ENCODE results near the gene TMEM44. TPM values are rescaled to one million over a fixed set of nuclear protein-coding genes. Genes with fewer than 3 reads are reported as not detected.
A peak's percentile ranks its signal among the peaks of the same experiment; 100 is the strongest.

TMEM44 gene
- total and polyA plus RNA-seq, 2 of the 4 experiments (the other 2 are of a cell fraction), result 9.7 to 24.2 TPM

DNA sequence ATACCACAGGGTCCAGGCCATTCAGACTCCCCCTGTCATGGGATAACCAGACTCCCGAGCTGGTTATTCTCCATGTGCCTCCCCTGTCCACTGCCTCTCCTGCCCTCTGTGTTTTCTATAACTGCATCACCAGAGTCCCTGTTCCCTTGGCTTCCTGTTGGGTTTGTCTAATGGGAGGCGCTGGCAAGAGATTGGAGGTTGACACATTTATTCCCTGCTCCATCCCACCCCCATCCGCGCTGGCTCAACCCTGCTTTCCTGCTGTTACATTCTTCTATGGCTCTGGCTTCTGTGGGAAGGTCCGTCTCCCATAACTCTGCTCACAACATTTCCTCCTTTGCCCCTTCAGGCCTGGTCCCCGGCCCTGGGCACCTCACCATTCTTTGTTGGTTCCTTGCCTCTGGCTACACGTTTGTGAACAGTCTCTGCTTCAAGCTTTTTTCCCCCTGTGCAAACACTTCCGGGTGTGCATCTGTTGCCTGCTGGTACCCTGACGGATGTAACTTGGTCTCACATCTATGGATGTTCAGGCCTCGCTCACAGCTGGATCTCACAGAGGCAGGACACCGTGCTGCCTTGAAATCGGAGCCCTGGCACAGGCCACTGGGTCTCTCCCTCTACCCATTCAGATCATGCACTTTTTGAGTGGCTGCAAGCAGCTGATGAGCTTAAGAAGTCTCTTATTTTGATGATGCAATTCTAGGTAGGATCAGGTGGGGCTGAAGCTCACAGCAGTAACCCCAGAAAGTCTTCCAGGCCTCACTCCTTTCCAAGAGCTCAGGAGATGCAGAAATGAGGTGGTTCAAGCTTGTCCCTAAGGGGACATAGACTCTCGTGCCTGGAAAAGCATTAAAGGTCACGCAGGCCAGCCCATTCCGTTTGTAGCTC is 77.8 kb downstream of the TMEM44 start:
- Histone ChIP-seq H4K20me1 (ENCODE audit: insufficient read depth, low read length) (no peaks in the 10 kb centered on the region), H3K4me3 (ENCODE audit: insufficient read depth, low read depth, low read length) (no peak overlapping the region), H3K27me3 (ENCODE audit: control insufficient read depth, insufficient read depth, low read length) (no peaks in the 10 kb centered on the region), H2BK15ac (ENCODE audit: low read depth, low read length) (peak overlapping the region; percentile 51; the same call in 2 of the 3 replicates), H2BK5ac (ENCODE audit: low read depth, low read length, poor library complexity, severe bottlenecking) (no peak overlapping the region), H4K5ac (ENCODE audit: low read depth, low read length) (no peak overlapping the region), H3K4me1 (ENCODE audit: control insufficient read depth, insufficient read depth, low read length) (peaks cover 14% of the 10 kb centered on the region), H3K79me1 (ENCODE audit: low read depth in 1 of 2, low read length in 2 of 2) (no peaks in the 10 kb centered on the region), H2BK120ac (ENCODE audit: low read depth, low read length) (peak overlapping the region; percentile 50), H3K4me2 (ENCODE audit: low read depth, low read length) (no peak overlapping the region), H3K9ac (ENCODE audit: low read depth, low read length) (no peak overlapping the region), H2AK9ac (replicated peaks; ENCODE audit: low read depth, low read length, poor library complexity) (no peak overlapping the region), H3K36me3 (ENCODE audit: control insufficient read depth, insufficient read depth, low read length) (no peaks in the 10 kb centered on the region), H3K56ac (ENCODE audit: extremely low read depth, insufficient read depth, low read length) (no peak overlapping the region), H3K18ac (ENCODE audit: low read depth, low read length) (no peak overlapping the region), H3K9me1 (ENCODE audit: insufficient read depth, low read length) (peaks cover 14% of the 10 kb centered on the region; the same call in 1 of the 2 replicates), H2BK20ac (ENCODE audit: low read depth, low read length) (peak overlapping the region; percentile 61; the same call in 1 of the 2 replicates), H3K27ac (ENCODE audit: insufficient read depth, low read length) (no peak overlapping the region), H3K4ac (ENCODE audit: low read depth, low read length) (peak overlapping the region; percentile 82), H3K23ac (ENCODE audit: low read depth, low read length) (no peak overlapping the region), H4K8ac (ENCODE audit: low read depth in 2 of 2, low read length in 2 of 2) (peak overlapping the region; percentile 66 to 82; a peak in 3 of 4 replicates), H3K9me3 (ENCODE audit: control insufficient read depth, insufficient read depth, low read length) (no peaks in the 10 kb centered on the region), H4K91ac (ENCODE audit: insufficient read depth, low read depth, low read length) (peak overlapping the region; percentile 68), H3K14ac (replicated peaks; ENCODE audit: low read depth, low read length) (0 out of 2 replicates have a peak overlapping the region, but pooled peaks have one; percentile 16), H2AFZ (replicated peaks; ENCODE audit: low read length, poor library complexity) (no peak overlapping the region), H2AK5ac (ENCODE audit: low read depth, low read length) (peak overlapping the region; percentile 74)
- ATAC-seq (ENCODE audit: low read depth) (no peak), DNase-seq (no peak)
- 89% methylated on average over 7 of the region's 15 CpGs; no CpG with 5 or more reads in 1 of the 2 experiments for WGBS, 2 experiments (ENCODE audit: extremely low coverage in 2 of 2, insufficient read length in 1 of 2)
- intact Hi-C loops (cut with micrococcal nuclease), result no loop called here
- TF ChIP-seq CEBPB (IDR thresholded peaks at IDR 0.05; ENCODE audit: low read depth, low read length), result peak; percentile 17; the same call in 1 of the 2 replicates
- TF ChIP-seq, protein P1, sequence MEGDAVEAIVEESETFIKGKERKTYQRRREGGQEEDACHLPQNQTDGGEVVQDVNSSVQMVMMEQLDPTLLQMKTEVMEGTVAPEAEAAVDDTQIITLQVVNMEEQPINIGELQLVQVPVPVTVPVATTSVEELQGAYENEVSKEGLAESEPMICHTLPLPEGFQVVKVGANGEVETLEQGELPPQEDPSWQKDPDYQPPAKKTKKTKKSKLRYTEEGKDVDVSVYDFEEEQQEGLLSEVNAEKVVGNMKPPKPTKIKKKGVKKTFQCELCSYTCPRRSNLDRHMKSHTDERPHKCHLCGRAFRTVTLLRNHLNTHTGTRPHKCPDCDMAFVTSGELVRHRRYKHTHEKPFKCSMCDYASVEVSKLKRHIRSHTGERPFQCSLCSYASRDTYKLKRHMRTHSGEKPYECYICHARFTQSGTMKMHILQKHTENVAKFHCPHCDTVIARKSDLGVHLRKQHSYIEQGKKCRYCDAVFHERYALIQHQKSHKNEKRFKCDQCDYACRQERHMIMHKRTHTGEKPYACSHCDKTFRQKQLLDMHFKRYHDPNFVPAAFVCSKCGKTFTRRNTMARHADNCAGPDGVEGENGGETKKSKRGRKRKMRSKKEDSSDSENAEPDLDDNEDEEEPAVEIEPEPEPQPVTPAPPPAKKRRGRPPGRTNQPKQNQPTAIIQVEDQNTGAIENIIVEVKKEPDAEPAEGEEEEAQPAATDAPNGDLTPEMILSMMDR (conservative IDR thresholded peaks at IDR 0.05; ENCODE audit: low read depth, low read length), result no peak
- ChIA-PET POLR2A (ENCODE audit: unreplicated experiment) (no interaction called here), CTCF (interaction anchor here (1.1 to 1.3 kb wide), 2 partner anchors 10 to 12 kb away, joined by 3 read pairs; no protein-coding TSS in a partner anchor)
- no TSS peak for BruUV-seq (replicated peaks)
- in situ Hi-C loops (cut with MboI; ENCODE audit: low sequenced_read_pairs), result no loop called here
- dilution Hi-C loops (cut with HindIII; ENCODE audit: low sequenced_read_pairs, unreplicated experiment), result no loop called here
